Endodermal cell (in vitro differentiated cells): ENCODE measurements around the gene CASP6. TPM values are rescaled to one million over a fixed set of nuclear protein-coding genes. Genes with fewer than 3 reads are reported as not detected.

Experiments used
- DNase-seq: peaks from one replicate; pipeline ENCODE4 v3.0.0-alpha.2; 2017
- H3K27ac ChIP-seq: 2 replicates; pipeline ENCODE4 v1.5.1; 2013; ENCODE audit warnings: mild to moderate bottlenecking, low read depth, low read length, moderate library complexity
- H3K27me3 ChIP-seq: 2 replicates; pipeline ENCODE4 v1.6.1; 2013; ENCODE audit warnings: mild to moderate bottlenecking, low read length, moderate library complexity; ENCODE audit not compliant: insufficient read depth, control insufficient read depth, poor library complexity, severe bottlenecking
- H3K36me3 ChIP-seq: 2 replicates; pipeline ENCODE4 v1.7.0; 2013; ENCODE audit warnings: mild to moderate bottlenecking, low read length, moderate library complexity; ENCODE audit not compliant: control insufficient read depth, insufficient read depth
- H3K4me1 ChIP-seq: one replicate; pipeline ENCODE4 v1.7.0; 2013; ENCODE audit warnings: low read length; ENCODE audit not compliant: control insufficient read depth, insufficient read depth
- H3K4me3 ChIP-seq: 2 replicates; pipeline ENCODE4 v1.5.1; 2013; ENCODE audit warnings: mild to moderate bottlenecking, low read length, moderate library complexity
- H3K9ac ChIP-seq: 2 replicates; pipeline ENCODE4 v1.6.1; 2013; ENCODE audit warnings: mild to moderate bottlenecking, low read length, moderate library complexity; ENCODE audit not compliant: poor library complexity, severe bottlenecking; ENCODE audit errors: extremely low read depth
- H3K9me3 ChIP-seq: 2 replicates; pipeline ENCODE4 v1.6.1; 2013; ENCODE audit warnings: mild to moderate bottlenecking, low read length, moderate library complexity; ENCODE audit not compliant: control insufficient read depth
- H3K27ac Mint-ChIP-seq: 2 replicates; pipeline ENCODE4 v1.8.0; 2020; ENCODE audit warnings: mixed read lengths
- H3K27me3 Mint-ChIP-seq: 2 replicates; pipeline ENCODE4 v1.8.0; 2021; ENCODE audit warnings: mild to moderate bottlenecking, mixed read lengths; ENCODE audit not compliant: insufficient read depth
- H3K36me3 Mint-ChIP-seq: 2 replicates; pipeline ENCODE4 v1.8.0; 2020; ENCODE audit warnings: low read depth, mixed read lengths
- H3K4me1 Mint-ChIP-seq: 2 replicates; pipeline ENCODE4 v1.8.0; 2020; ENCODE audit warnings: mixed read lengths
- H3K4me3 Mint-ChIP-seq: 2 replicates; pipeline ENCODE4 v1.8.0; 2020; ENCODE audit warnings: mild to moderate bottlenecking, moderate library complexity, mixed read lengths
- H3K9me3 Mint-ChIP-seq: 2 replicates; pipeline ENCODE4 v1.8.0; 2020; ENCODE audit warnings: mild to moderate bottlenecking, mixed read lengths
- CTCF ChIP-seq: fragments of 200-600 bp; sonication (generic); conservative IDR thresholded peaks from 2 replicates; pipeline ENCODE4 v1.5.0; 2021; ENCODE audit warnings: antibody characterized with exemption, mild to moderate bottlenecking
- WGBS, 2 experiments: methylation state at CpG; one replicate each; pipeline versions ENCODE4 v1.1.5 to v1.1.7; 2013; ENCODE audit warnings: missing lambda C conversion rate in 2 of 2, mixed read lengths in 1 of 2; ENCODE audit not compliant: insufficient coverage in 1 of 2, insufficient read length in 1 of 2; 5-methylcytosine and 5-hydroxymethylcytosine counted together
- total RNA-seq, 2 donors: library from RNA; stranded (reverse); fragmentation: NEBNext Ultra II Directional in 1 of 2; extraction: Animal tissue kit (Norgen Biotek cat#: 25700) in 1 of 2; gene quantifications; 2 replicates in 1 of 2; 3 replicates in 1 of 2; pipeline ENCODE4 v1.2.1, GENCODE V29; 2021

The CASP6 gene
- total RNA-seq, 2 donors from 2014 or later = 20.9 to 21.8 TPM

- Histone ChIP-seq H3K27ac (no peak overlapping the region), H3K36me3 (no peaks in the 10 kb centered on the region), H3K4me1 (no peaks in the 10 kb centered on the region), H3K4me3 (no peak overlapping the region), H3K27me3 (no peaks in the 10 kb centered on the region), H3K9ac (no peak overlapping the region), H3K9me3 (peaks cover 4% of the 10 kb centered on the region)
- H3K27me3 Mint-ChIP-seq = no peaks in the 10 kb centered on the region
- DNase-seq = no peak
- peaks cover 2% of the 10 kb centered on the region for H3K36me3 Mint-ChIP-seq
- no peak overlapping the region for H3K27ac Mint-ChIP-seq
- H3K4me3 Mint-ChIP-seq = no peak overlapping the region
- no peak for TF ChIP-seq CTCF
- no peaks in the 10 kb centered on the region for H3K4me1 Mint-ChIP-seq
- H3K9me3 Mint-ChIP-seq = peaks cover 5% of the 10 kb centered on the region
- 89 to 100% methylated on average over 1 to 2 of the region's 2 CpGs for WGBS, 2 experiments
Measured at GRCh38 chr4:109648997-109649575, 54.2 kb downstream of the CASP6 start.

- Histone ChIP-seq H3K9ac (no peak overlapping the region), H3K27me3 (no peaks in the 10 kb centered on the region), H3K4me3 (no peak overlapping the region), H3K36me3 (no peaks in the 10 kb centered on the region), H3K9me3 (peaks cover 4% of the 10 kb centered on the region), H3K4me1 (no peaks in the 10 kb centered on the region), H3K27ac (no peak overlapping the region)
- no peak for TF ChIP-seq CTCF
- Mint-ChIP-seq H3K27ac (no peak overlapping the region), H3K9me3 (peaks cover 5% of the 10 kb centered on the region), H3K36me3 (peaks cover 2% of the 10 kb centered on the region), H3K4me3 (no peak overlapping the region), H3K4me1 (no peaks in the 10 kb centered on the region), H3K27me3 (no peaks in the 10 kb centered on the region)
- WGBS, 2 experiments = 83 to 87% methylated on average over 1 to 3 of the region's 5 CpGs
- no peak for DNase-seq
Measured at GRCh38 chr4:109648266-109648996, 54.8 kb downstream of the CASP6 start.

GRCh38 chr4:109645874-109646710 is 57.2 kb downstream of the CASP6 start:
- H3K4me3 ChIP-seq = no peak overlapping the region
- no peak overlapping the region for H3K27ac ChIP-seq
- no peaks in the 10 kb centered on the region for H3K4me1 ChIP-seq
- WGBS, 2 experiments = 93% methylated on average over 4 to 7 of the region's 7 CpGs
- H3K4me1 Mint-ChIP-seq = no peaks in the 10 kb centered on the region
- peaks cover 4% of the 10 kb centered on the region for H3K9me3 ChIP-seq
- H3K4me3 Mint-ChIP-seq = no peak overlapping the region
- peaks cover 5% of the 10 kb centered on the region for H3K9me3 Mint-ChIP-seq
- H3K36me3 Mint-ChIP-seq = peaks cover 2% of the 10 kb centered on the region
- no peaks in the 10 kb centered on the region for H3K27me3 ChIP-seq
- TF ChIP-seq CTCF = no peak
- no peak for DNase-seq
- H3K27ac Mint-ChIP-seq = no peak overlapping the region
- no peak overlapping the region for H3K9ac ChIP-seq
- H3K27me3 Mint-ChIP-seq = no peaks in the 10 kb centered on the region
- H3K36me3 ChIP-seq = no peaks in the 10 kb centered on the region
